ENCODE data around the gene CNBP. TPM values are rescaled to one million over a fixed set of nuclear protein-coding genes. Genes with fewer than 3 reads are reported as not detected.

CNBP gene
- total and polyA plus RNA-seq, 3 donors from 2014 or later = 248 to 295 (median 291) TPM

- 77 to 78% methylated on average over 6 to 9 of the region's 9 CpGs for WGBS, 2 donors
- Histone ChIP-seq H3K4me1 (no peaks in the 10 kb centered on the region), H3K4me3 (no peak overlapping the region), H3K36me3 (ENCODE audit: low read depth, missing control alignments) (no peaks in the 10 kb centered on the region), H3K27me3 (no peaks in the 10 kb centered on the region), H3K9me3 (no peaks in the 10 kb centered on the region), H3K27ac (no peak overlapping the region)
- no peak for DNase-seq
- TF ChIP-seq POLR2A (IDR thresholded peaks at IDR 0.05) (no peak), CTCF (IDR thresholded peaks at IDR 0.05) (no peak)
- intact Hi-C loops (cut with DNase I; ENCODE audit: low total_unique reads) = no loop called here
These were observed 56.9 kb downstream of the CNBP start for GRCh38 chr3:129126726-129127280.

- Histone ChIP-seq H3K27ac (peak overlapping the region in 1 of 2 donors; percentile 91), H3K4me3 (no peak overlapping the region), H3K27me3 (no peaks in the 10 kb centered on the region), H3K9me3 (no peaks in the 10 kb centered on the region), H3K4me1 (peaks cover 20% of the 10 kb centered on the region), H3K36me3 (ENCODE audit: low read depth, missing control alignments) (no peaks in the 10 kb centered on the region)
- 70 to 74% methylated on average over 5 of the region's 5 CpGs for WGBS, 2 donors
- TF ChIP-seq POLR2A (IDR thresholded peaks at IDR 0.05) (no peak), CTCF (IDR thresholded peaks at IDR 0.05) (no peak)
- intact Hi-C loops (cut with DNase I; ENCODE audit: low total_unique reads) = no loop called here
- no peak for DNase-seq
These were observed 60.2 kb downstream of the CNBP start for GRCh38 chr3:129123314-129124060.

- no peak for TF ChIP-seq CTCF (IDR thresholded peaks at IDR 0.05)
- TF ChIP-seq POLR2A (IDR thresholded peaks at IDR 0.05) = no peak
- DNase-seq = peak; percentile 50
- 17 to 39% methylated on average over 10 to 18 of the region's 18 CpGs for whole genome bisulfite sequencing, 2 donors
- Histone ChIP-seq H3K9me3 (no peaks in the 10 kb centered on the region), H3K4me1 (peaks cover 20% of the 10 kb centered on the region), H3K36me3 (ENCODE audit: low read depth, missing control alignments) (no peaks in the 10 kb centered on the region), H3K27me3 (no peaks in the 10 kb centered on the region), H3K27ac (peak overlapping the region; percentile 91 to 92), H3K4me3 (peak overlapping the region; percentile 84 to 91)
- intact Hi-C loops (cut with DNase I; ENCODE audit: low total_unique reads) = no loop called here
These were observed 61.2 kb downstream of the CNBP start for GRCh38 chr3:129122412-129123011.

- 4 to 10% methylated on average over 2 to 52 of the region's 60 CpGs for WGBS, 2 donors
These were observed 61.8 kb downstream of the CNBP start, which contains the start of gene RAB43 for GRCh38 chr3:129121792-129122411. Gene RAB43 (minus strand): TSS chr3:129121804. CDS start chr3:129121489, 315 bp downstream.

More at GRCh38 chr3:129121792-129122411, 61.8 kb downstream of the CNBP start, which contains the start of gene RAB43:
- Histone ChIP-seq H3K4me1 (peaks cover 25% of the 10 kb centered on the region), H3K36me3 (ENCODE audit: low read depth, missing control alignments) (no peaks in the 10 kb centered on the region), H3K27me3 (no peaks in the 10 kb centered on the region), H3K27ac (peak within 1 kb of the TSS; percentile 91 to 92), H3K9me3 (no peaks in the 10 kb centered on the region), H3K4me3 (peak within 1 kb of the TSS; percentile 84 to 91)
- TF ChIP-seq CTCF (IDR thresholded peaks at IDR 0.05) (no peak), POLR2A (IDR thresholded peaks at IDR 0.05) (no peak)
- intact Hi-C loops (cut with DNase I; ENCODE audit: low total_unique reads) = no loop called here
- DNase-seq = peak; percentile 95
